Upper lobe of left lung (tissue), 6 donors: Measurements from ENCODE around the gene CLBA1. TPM values are rescaled to one million over a fixed set of nuclear protein-coding genes. Genes with fewer than 3 reads are reported as not detected.
A peak's percentile ranks its signal among the peaks of the same experiment; 100 is the strongest.
"Not testable (repeated sequence)": the region's sequence is repeated elsewhere in the genome, so short reads cannot be mapped to it uniquely, and the experiment has no call there.

Source experiments
- ATAC-seq, 2 donors: fragments of 200-7000 bp; cut with Tn5 transposase; one replicate each; pipeline ENCODE4 v1.9.1; 2022; ENCODE audit warnings: mild to moderate bottlenecking in 2 of 2, moderate library complexity in 2 of 2; ENCODE audit not compliant: low FRiP score in 2 of 2
- DNase-seq, 2 donors: peaks; one replicate each; pipeline ENCODE4 v3.0.0-alpha.2; 2019 to 2020
- H3K27ac ChIP-seq, 4 donors: fragments of 200-600 bp; sonication (generic); one replicate each; pipeline ENCODE4 v1.5.1; 2016 to 2019
- H3K27me3 ChIP-seq, 4 donors: fragments of 200-600 bp; sonication (generic); one replicate each; pipeline ENCODE4 v1.5.1; 2017 to 2019
- H3K36me3 ChIP-seq, 4 donors: fragments of 200-600 bp; sonication (generic); one replicate each; pipeline ENCODE4 v1.5.1; 2016 to 2019
- H3K4me1 ChIP-seq, 4 donors: fragments of 200-600 bp; sonication (generic); one replicate each; pipeline ENCODE4 v1.5.1; 2018 to 2019
- H3K4me3 ChIP-seq, 4 donors: fragments of 200-600 bp; sonication (generic); one replicate each; pipeline ENCODE4 v1.5.1; 2017 to 2019; ENCODE audit warnings: mild to moderate bottlenecking in 2 of 4, moderate library complexity in 1 of 4
- H3K9me3 ChIP-seq, 4 donors: fragments of 200-600 bp; sonication (generic); one replicate each; pipeline ENCODE4 v1.5.1; 2018 to 2019
- CTCF ChIP-seq, 6 experiments: fragments of 450-650 bp in 4 of 6; fragments of 200-600 bp in 2 of 6; sonication (generic) in 2 of 6; IDR thresholded peaks; one replicate each; pipeline ENCODE4 v1.5.1; 2016 to 2019; ENCODE audit warnings: antibody characterized with exemption in 6 of 6
- EP300 ChIP-seq, 4 donors: sonication (generic); formaldehyde crosslinking; IDR thresholded peaks; one replicate each; pipeline ENCODE4 v1.5.1; 2017; ENCODE audit warnings: antibody characterized with exemption in 4 of 4, control low read depth in 2 of 4
- POLR2A ChIP-seq, 4 donors: fragments of 450-650 bp; IDR thresholded peaks; one replicate each; pipeline ENCODE4 v1.5.1; 2016 to 2017; ENCODE audit warnings: antibody characterized with exemption in 4 of 4, mild to moderate bottlenecking in 2 of 4
- POLR2AphosphoS5 ChIP-seq, 2 donors: sonication (generic); formaldehyde crosslinking; IDR thresholded peaks; one replicate each; pipeline ENCODE4 v1.5.1; 2017; ENCODE audit warnings: antibody characterized with exemption in 2 of 2
- WGBS, 2 donors: methylation state at CpG; one replicate each; pipeline ENCODE4 v1.1.5; 2017 to 2018; 5-methylcytosine and 5-hydroxymethylcytosine counted together
- total RNA-seq, 6 donors: library from RNA; depleted of rRNA in 4 of 6; stranded (reverse); fragments of >200 nt in 4 of 6; gene quantifications; one replicate each; pipeline versions ENCODE4 v1.1.0 to v1.2.1, GENCODE V29; 2016 to 2021
- donor health status: DM: no; HTN: no; CAD: no; lungs with moderate emphysema.
- donor health status: DM: no; HTN: yes; CAD: no; lungs with severe emphysema.

Gene CLBA1
- total RNA-seq, 6 donors from 2014 or later, result 11.1 to 44.0 (median 13.3) TPM

GRCh38 chr14:104940526-104941150, 45.0 kb upstream of the CLBA1 start:
- 81 to 85% methylated on average over 3 of the region's 3 CpGs for WGBS, 2 donors
- no peak for DNase-seq

GRCh38 chr14:104941508-104942365, 43.9 kb upstream of the CLBA1 start:
- DNase-seq (peak in 1 of 2 donors; percentile 41), ATAC-seq (no peak)
- 90 to 91% methylated on average over 19 to 26 of the region's 26 CpGs for WGBS, 2 donors

More at GRCh38 chr14:104940526-104941150, 45.0 kb upstream of the CLBA1 start:
- no peaks in the 10 kb centered on the region for H3K9me3 ChIP-seq
- ATAC-seq, result no peak
- no peak overlapping the region for H3K4me3 ChIP-seq
- no peaks in the 10 kb centered on the region for H3K27me3 ChIP-seq
- H3K4me1 ChIP-seq, result no peaks in the 10 kb centered on the region
- no peak for TF ChIP-seq EP300 (IDR thresholded peaks at IDR 0.05)
- TF ChIP-seq CTCF (IDR thresholded peaks at IDR 0.05), result no peak
- TF ChIP-seq POLR2A (IDR thresholded peaks at IDR 0.05), result no peak
- no peak for TF ChIP-seq POLR2AphosphoS5 (IDR thresholded peaks at IDR 0.05)
- H3K27ac ChIP-seq, result no peak overlapping the region
- no peaks in the 10 kb centered on the region for H3K36me3 ChIP-seq

GRCh38 chr14:104942586-104942985, 43.0 kb upstream of the CLBA1 start:
- Histone ChIP-seq H3K27me3 (no peaks in the 10 kb centered on the region), H3K9me3 (no peaks in the 10 kb centered on the region), H3K4me1 (no peaks in the 10 kb centered on the region), H3K4me3 (no peak overlapping the region), H3K27ac (no peak overlapping the region), H3K36me3 (no peaks in the 10 kb centered on the region)
- TF ChIP-seq POLR2AphosphoS5 (IDR thresholded peaks at IDR 0.05), result no peak
- TF ChIP-seq EP300 (IDR thresholded peaks at IDR 0.05), result no peak
- TF ChIP-seq CTCF (IDR thresholded peaks at IDR 0.05), result no peak
- TF ChIP-seq POLR2A (IDR thresholded peaks at IDR 0.05), result no peak
- no peak for ATAC-seq
- peak in 1 of 2 donors; percentile 62 for DNase-seq
- 88 to 98% methylated on average over 7 to 16 of the region's 16 CpGs for WGBS, 2 donors

More at GRCh38 chr14:104941508-104942365, 43.9 kb upstream of the CLBA1 start:
- Histone ChIP-seq H3K36me3 (no peaks in the 10 kb centered on the region), H3K4me1 (no peaks in the 10 kb centered on the region), H3K9me3 (no peaks in the 10 kb centered on the region), H3K27ac (no peak overlapping the region), H3K4me3 (no peak overlapping the region), H3K27me3 (no peaks in the 10 kb centered on the region)
- TF ChIP-seq EP300 (IDR thresholded peaks at IDR 0.05) (no peak), POLR2AphosphoS5 (IDR thresholded peaks at IDR 0.05) (no peak), POLR2A (IDR thresholded peaks at IDR 0.05) (no peak), CTCF (IDR thresholded peaks at IDR 0.05) (no peak)

GRCh38 chr14:104943216-104944015, 42.2 kb upstream of the CLBA1 start:
- not testable (repeated sequence) for H3K4me3 ChIP-seq, H3K36me3 ChIP-seq, H3K27me3 ChIP-seq, H3K9me3 ChIP-seq, H3K4me1 ChIP-seq, H3K27ac ChIP-seq, ATAC-seq
- 89 to 94% methylated on average over 18 to 29 of the region's 29 CpGs for WGBS, 2 donors
- peak in 1 of 2 donors; percentile 68 for DNase-seq

GRCh38 chr14:104944016-104944308, 41.6 kb upstream of the CLBA1 start:
- 87 to 90% methylated on average over 5 to 6 of the region's 6 CpGs for WGBS, 2 donors
- not testable (repeated sequence) for H3K27ac ChIP-seq, H3K36me3 ChIP-seq, H3K9me3 ChIP-seq, ATAC-seq, H3K4me3 ChIP-seq, H3K4me1 ChIP-seq, H3K27me3 ChIP-seq
- peak in 1 of 2 donors; percentile 43 for DNase-seq

GRCh38 chr14:104944436-104945205, 41.0 kb upstream of the CLBA1 start:
- peak in 1 of 2 donors; percentile 60 for DNase-seq
- not testable (repeated sequence) for H3K27ac ChIP-seq, H3K27me3 ChIP-seq, H3K9me3 ChIP-seq, H3K4me3 ChIP-seq, H3K36me3 ChIP-seq, H3K4me1 ChIP-seq, ATAC-seq
- 88 to 93% methylated on average over 12 to 25 of the region's 29 CpGs for WGBS, 2 donors

GRCh38 chr14:104945266-104945665, 40.3 kb upstream of the CLBA1 start:
- not testable (repeated sequence) for H3K4me1 ChIP-seq, H3K9me3 ChIP-seq, H3K27me3 ChIP-seq, H3K27ac ChIP-seq, H3K4me3 ChIP-seq, H3K36me3 ChIP-seq, ATAC-seq
- DNase-seq, result peak in 1 of 2 donors; percentile 71
- 91% methylated on average over 15 to 20 of the region's 20 CpGs for WGBS, 2 donors
